DND-41 (cell line): ENCODE results near the gene RNU6-8.

Source experiments
- CTCF ChIP-seq: IDR thresholded peaks from 2 replicates; pipeline ENCODE4 v1.5.1; 2012; ENCODE audit warnings: borderline replicate concordance, low read length, moderate library complexity, mild to moderate bottlenecking; ENCODE audit not compliant: poor library complexity, severe bottlenecking; ENCODE audit errors: extremely low read depth
- EZH2 ChIP-seq: IDR thresholded peaks from 3 replicates; pipeline ENCODE4 v1.6.1; 2012; ENCODE audit warnings: borderline replicate concordance, low read depth, mild to moderate bottlenecking, moderate library complexity, low read length, inconsistent platforms; ENCODE audit not compliant: severe bottlenecking

- TF ChIP-seq CTCF (peak; percentile 94), EZH2 (no peak)
These were observed 49.1 kb upstream of the RNU6-8 start for GRCh38 chr14:32252030-32252670.
